ENCODE measurements around the gene TSPAN18.

DNA sequence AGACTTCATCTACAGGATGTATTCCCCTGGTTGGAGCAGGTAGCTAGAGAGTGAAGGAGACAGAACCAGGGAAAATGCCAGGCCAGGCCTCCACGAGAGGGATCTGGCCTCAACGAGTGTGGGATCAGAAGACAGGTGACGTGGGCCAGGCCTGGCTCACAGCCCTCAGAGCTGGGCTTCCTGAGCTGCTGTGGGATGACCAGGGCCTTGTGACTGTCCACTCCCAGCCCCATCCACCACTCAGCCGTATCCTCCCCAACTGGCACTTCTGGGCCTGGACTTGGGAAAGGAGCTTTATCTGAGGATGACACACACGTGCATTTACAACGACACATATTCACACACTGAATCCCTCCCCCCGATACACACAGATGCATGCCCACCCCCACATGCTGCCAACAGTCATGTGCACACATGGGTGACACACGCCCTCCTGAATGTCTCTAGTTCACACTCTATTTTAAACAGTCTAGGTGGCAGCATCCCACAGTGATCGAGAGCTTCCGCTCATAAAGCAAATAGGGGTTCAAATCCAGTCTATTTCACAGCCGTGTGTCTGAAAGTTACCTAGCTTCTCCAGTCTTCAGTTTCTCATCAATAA is 130.8 kb downstream of the TSPAN18 start:
- no peak for TF ChIP-seq CTCF (IDR thresholded peaks at IDR 0.05)
- no peak for TF ChIP-seq POLR2A (IDR thresholded peaks at IDR 0.05)
